Activated naive CD4-positive, alpha-beta T cell (primary cell): Measurements from ENCODE around the gene RET.

Experiments used
- DNase-seq, 4 experiments: peaks; one replicate each; lab custom pipeline; 2025; lab: John Stamatoyannopoulos, UW

RET gene

GRCh38 chr10:43062402-43063160 lies 14.3 kb upstream of the RET start:
- DNase-seq: no peak

- DNase-seq: no peak
Observed at GRCh38 chr10:43064331-43065075, 12.4 kb upstream of the RET start.

- DNase-seq: no peak
Observed at GRCh38 chr10:43065234-43065633, 11.6 kb upstream of the RET start.

GRCh38 chr10:43065761-43066160 lies 11.1 kb upstream of the RET start:
- DNase-seq: no peak

DNA sequence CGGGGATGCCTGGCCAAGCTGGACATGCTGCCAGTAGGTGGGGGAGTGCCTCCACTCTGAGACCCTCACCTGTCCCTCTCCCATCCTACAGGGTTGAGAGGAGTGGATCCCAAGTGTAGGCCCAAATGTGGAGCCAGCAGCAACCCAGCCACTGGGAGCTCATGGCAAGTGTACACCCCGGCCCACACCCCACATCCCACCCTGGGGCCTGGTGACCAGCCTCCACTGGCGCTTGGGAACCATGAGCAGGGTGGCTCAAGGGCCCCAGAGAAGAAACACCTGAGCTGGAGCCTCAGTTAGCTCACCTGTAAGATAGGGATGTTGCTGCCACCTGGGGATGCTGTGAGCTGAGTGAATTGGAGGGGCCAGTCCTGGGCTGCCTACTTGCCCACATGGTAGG lies 10.4 kb upstream of the RET start:
- DNase-seq: no peak

GRCh38 chr10:43067391-43068135 lies 9.3 kb upstream of the RET start:
- no peak for DNase-seq

- DNase-seq: no peak
Observed at GRCh38 chr10:43068136-43068395, 8.8 kb upstream of the RET start.

- DNase-seq: no peak
Observed at GRCh38 chr10:43068471-43069210, 8.2 kb upstream of the RET start.

DNA sequence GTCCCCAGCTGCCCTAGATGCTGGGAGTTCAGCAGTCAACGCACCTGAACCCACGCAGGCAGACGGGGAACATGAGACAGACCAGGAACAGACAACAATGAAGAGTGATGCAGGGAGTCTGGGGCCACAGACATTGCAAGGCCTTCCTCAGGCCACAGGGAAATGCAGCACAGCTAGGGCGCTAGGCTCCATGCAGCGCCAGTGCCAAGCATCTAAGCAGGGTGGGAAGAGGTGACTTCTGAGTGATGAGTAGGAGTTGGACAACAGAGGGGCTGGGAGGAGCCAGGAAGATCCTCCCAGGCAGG lies 7.7 kb upstream of the RET start:
- DNase-seq: no peak

DNA sequence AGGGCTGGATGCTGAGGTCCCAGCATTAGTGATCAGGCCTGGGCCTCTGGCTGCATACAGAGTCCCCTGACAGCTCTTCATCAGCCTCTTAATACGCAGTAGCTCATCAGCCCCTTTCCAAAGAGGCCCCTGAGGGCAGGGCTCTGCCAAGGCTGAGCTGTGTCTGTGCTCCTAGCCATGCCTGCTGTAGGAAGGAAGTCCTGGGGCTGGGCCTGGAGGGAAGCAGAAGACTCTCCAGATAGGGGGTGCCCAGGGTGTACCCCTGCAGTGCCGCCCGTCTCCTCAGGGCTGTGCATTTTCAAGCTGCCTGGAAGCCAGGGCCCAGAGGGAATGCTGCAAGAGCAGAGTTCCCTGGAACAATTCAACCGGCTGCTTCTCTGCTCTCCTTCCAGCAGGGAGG lies 7.3 kb upstream of the RET start:
- no peak for DNase-seq

- no peak for DNase-seq
Observed at GRCh38 chr10:43070121-43071085, 6.5 kb upstream of the RET start.

- DNase-seq: no peak
Observed at GRCh38 chr10:43071865-43072650, 4.8 kb upstream of the RET start.

GRCh38 chr10:43073191-43073590 lies 3.7 kb upstream of the RET start:
- no peak for DNase-seq

- DNase-seq: no peak
Observed at GRCh38 chr10:43073721-43074120, 3.1 kb upstream of the RET start.

GRCh38 chr10:43074409-43074808 lies 2.5 kb upstream of the RET start:
- DNase-seq: no peak

GRCh38 chr10:43074827-43075611 lies 1.9 kb upstream of the RET start:
- no peak for DNase-seq

- no peak for DNase-seq
Observed at GRCh38 chr10:43075612-43076003, 1.3 kb upstream of the RET start.

- DNase-seq: no peak
Observed at GRCh38 chr10:43076311-43076875, 476 bp upstream of the RET start.

GRCh38 chr10:43077421-43078171 lies 727 bp downstream of the RET start:
- DNase-seq: no peak
